Right atrium auricular region (tissue), 2 donors: ENCODE measurements around the gene SF3A1. TPM values are rescaled to one million over a fixed set of nuclear protein-coding genes. Genes with fewer than 3 reads are reported as not detected.

Experiments
- DNase-seq: peaks from one replicate; pipeline ENCODE4 v3.0.0-alpha.2; 2019; ENCODE audit warnings: low spot score
- H3K27ac ChIP-seq, 2 donors: fragments of 200-600 bp; sonication (generic); 1 replicate in 1 of 2; 2 replicates in 1 of 2; pipeline ENCODE4 v1.5.1; 2016 to 2019
- H3K27me3 ChIP-seq, 2 donors: fragments of 200-600 bp; sonication (generic); one replicate each; pipeline versions ENCODE4 v1.5.1 to v1.6.0; 2017 to 2019
- H3K36me3 ChIP-seq: fragments of 200-600 bp; sonication (generic); one replicate; pipeline ENCODE4 v1.5.1; 2016
- H3K4me1 ChIP-seq, 2 donors: fragments of 200-600 bp; sonication (generic); one replicate each; pipeline versions ENCODE4 v1.5.1 to v1.6.0; 2017 to 2019
- H3K4me3 ChIP-seq, 2 donors: fragments of 200-600 bp; sonication (generic); 1 replicate in 1 of 2; 2 replicates in 1 of 2; pipeline ENCODE4 v1.5.1; 2017 to 2019; ENCODE audit warnings: mild to moderate bottlenecking in 1 of 2, moderate library complexity in 1 of 2
- H3K9me3 ChIP-seq, 2 donors: fragments of 200-600 bp; sonication (generic); one replicate each; pipeline ENCODE4 v1.5.1; 2019
- total RNA-seq, 2 donors: library from RNA; depleted of rRNA; stranded (reverse); fragments of >200 nt; gene quantifications; one replicate each; pipeline ENCODE4 v1.1.0, GENCODE V29; 2016
- TF ChIP-seq, protein P1 (sequence below), 2 donors: fragments of 200-600 bp; sonication (generic); IDR thresholded peaks; one replicate each; pipeline ENCODE4 v1.5.1; 2019; ENCODE audit warnings: antibody characterized with exemption in 2 of 2

The SF3A1 gene
- total RNA-seq, 2 donors from 2014 or later = 52.3 to 81.1 TPM

DNA sequence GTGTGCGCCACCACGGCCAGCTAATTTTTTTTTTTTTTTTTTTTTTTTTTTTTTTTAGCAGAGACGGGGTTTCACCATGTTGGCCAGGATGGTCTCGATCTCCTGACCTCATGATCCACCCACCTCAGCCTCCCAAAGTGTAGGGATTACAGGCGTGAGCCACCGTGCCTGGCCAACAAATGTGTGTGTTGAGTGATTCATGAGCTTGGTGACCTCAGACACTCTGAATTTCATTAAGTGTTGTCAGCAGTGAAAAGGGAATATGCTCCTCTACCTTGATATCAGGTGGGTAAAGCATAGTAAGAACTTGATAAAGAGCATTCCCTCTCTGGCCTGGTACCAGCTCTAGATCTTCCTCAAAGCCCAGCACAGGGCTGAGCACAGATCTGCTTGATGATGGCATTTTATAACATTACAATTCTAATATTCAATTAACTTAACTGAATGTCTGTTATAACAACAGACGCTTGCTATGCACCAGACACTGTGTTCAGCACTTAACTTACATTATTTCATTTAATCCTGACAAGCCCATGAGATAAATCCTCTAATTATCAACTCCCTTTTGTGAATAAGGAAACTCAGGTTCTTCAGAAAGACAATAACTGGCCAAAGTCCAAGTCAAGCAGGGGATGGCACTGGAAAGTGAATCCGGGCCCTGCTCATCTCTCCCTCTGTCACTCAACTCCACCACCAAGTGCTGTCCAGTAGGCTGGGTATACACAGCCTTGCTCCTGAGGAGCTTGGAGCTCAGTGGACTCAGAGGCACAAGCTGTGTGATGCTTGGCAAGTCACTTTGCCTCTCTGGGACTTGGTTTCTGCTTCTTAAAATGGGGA lies 42.9 kb downstream of the SF3A1 start:
- TF ChIP-seq, protein P1, sequence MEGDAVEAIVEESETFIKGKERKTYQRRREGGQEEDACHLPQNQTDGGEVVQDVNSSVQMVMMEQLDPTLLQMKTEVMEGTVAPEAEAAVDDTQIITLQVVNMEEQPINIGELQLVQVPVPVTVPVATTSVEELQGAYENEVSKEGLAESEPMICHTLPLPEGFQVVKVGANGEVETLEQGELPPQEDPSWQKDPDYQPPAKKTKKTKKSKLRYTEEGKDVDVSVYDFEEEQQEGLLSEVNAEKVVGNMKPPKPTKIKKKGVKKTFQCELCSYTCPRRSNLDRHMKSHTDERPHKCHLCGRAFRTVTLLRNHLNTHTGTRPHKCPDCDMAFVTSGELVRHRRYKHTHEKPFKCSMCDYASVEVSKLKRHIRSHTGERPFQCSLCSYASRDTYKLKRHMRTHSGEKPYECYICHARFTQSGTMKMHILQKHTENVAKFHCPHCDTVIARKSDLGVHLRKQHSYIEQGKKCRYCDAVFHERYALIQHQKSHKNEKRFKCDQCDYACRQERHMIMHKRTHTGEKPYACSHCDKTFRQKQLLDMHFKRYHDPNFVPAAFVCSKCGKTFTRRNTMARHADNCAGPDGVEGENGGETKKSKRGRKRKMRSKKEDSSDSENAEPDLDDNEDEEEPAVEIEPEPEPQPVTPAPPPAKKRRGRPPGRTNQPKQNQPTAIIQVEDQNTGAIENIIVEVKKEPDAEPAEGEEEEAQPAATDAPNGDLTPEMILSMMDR (IDR thresholded peaks at IDR 0.05) = no peak
- Histone ChIP-seq H3K4me1 (peaks cover 2 to 75% of the 10 kb centered on the region in 2 donors), H3K27ac (no peak overlapping the region)

DNA sequence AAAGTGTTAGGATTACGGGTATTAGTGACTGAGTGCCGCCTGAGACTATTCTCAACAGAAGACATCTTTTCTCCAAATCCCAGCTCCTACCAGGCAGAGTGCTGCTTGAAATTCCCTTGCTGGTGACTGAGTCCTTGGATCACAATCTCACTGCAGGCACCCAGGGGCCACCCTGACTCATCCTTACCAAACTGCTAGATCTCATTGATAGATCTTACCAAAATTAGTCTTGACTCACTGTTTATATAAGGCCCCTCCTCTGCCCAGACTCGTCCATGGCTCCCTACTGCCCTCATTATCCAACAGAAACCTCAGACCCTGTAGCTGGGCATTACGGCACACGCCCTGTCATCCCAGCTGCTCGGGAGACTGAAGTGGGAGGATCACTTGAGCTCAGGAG lies 44.6 kb downstream of the SF3A1 start:
- peaks cover 2 to 77% of the 10 kb centered on the region in 2 donors for H3K4me1 ChIP-seq
- no peaks in the 10 kb centered on the region for H3K36me3 ChIP-seq
- no peak overlapping the region for H3K4me3 ChIP-seq
- H3K9me3 ChIP-seq = no peaks in the 10 kb centered on the region
- TF ChIP-seq, protein P1 (IDR thresholded peaks at IDR 0.05) = no peak
- DNase-seq = no peak
- peak overlapping the region; percentile 78 to 83 for H3K27ac ChIP-seq
- no peaks in the 10 kb centered on the region for H3K27me3 ChIP-seq

More for the DNA sequence above, 42.9 kb downstream of the SF3A1 start:
- no peaks in the 10 kb centered on the region for H3K9me3 ChIP-seq
- H3K27me3 ChIP-seq = no peaks in the 10 kb centered on the region
- no peak overlapping the region for H3K4me3 ChIP-seq
- no peak for DNase-seq
- no peaks in the 10 kb centered on the region for H3K36me3 ChIP-seq

DNA sequence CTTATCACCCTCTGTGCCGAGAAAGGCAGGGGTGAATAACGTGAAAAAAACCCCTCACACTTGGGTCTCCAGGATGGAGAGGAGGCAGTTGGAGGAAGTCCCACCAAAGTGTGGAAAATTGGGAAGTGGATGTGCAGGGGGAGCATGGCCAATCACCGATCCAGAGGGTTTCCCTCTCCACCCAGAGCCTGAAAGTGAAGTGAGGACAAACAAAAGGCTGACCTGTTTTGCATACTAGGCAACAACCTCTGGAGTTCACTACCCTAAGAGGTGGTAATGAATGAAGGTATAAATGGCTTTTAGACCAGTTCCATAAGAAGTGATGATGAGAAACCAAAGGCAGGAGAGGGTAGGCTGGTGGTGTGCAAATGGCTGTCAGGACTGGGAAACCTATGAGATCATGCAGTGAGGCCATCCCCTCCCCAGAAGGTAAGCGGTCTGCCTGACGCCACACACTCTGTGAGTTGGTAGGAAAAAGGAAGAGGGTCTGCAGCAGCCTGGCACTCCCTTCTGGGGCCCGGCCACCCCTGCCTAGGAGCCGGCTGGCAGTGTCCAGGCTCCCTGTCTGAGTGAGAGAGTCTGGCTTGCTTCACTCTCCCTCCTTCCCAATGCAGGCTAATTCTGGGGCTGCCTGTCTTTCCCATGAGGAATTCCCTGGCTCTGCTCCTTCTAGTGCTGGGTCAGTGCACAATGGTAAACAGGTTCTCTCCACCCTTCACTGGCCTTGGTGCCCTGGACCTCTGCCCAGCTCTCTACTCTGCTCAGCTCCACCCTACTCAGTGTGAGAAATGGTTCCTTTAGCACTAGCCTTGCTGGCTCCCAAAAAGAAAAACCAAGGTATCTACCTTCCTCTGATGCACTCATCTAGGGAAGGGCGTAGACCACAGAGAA lies 45.6 kb downstream of the SF3A1 start:
- TF ChIP-seq, protein P1 (IDR thresholded peaks at IDR 0.05) = no peak
- peak overlapping the region; percentile 78 to 83 for H3K27ac ChIP-seq
- no peaks in the 10 kb centered on the region for H3K27me3 ChIP-seq
- peaks cover 2 to 85% of the 10 kb centered on the region in 2 donors for H3K4me1 ChIP-seq
- H3K9me3 ChIP-seq = no peaks in the 10 kb centered on the region
- no peak overlapping the region for H3K4me3 ChIP-seq
- H3K36me3 ChIP-seq = no peaks in the 10 kb centered on the region
- DNase-seq = peak; percentile 84

DNA sequence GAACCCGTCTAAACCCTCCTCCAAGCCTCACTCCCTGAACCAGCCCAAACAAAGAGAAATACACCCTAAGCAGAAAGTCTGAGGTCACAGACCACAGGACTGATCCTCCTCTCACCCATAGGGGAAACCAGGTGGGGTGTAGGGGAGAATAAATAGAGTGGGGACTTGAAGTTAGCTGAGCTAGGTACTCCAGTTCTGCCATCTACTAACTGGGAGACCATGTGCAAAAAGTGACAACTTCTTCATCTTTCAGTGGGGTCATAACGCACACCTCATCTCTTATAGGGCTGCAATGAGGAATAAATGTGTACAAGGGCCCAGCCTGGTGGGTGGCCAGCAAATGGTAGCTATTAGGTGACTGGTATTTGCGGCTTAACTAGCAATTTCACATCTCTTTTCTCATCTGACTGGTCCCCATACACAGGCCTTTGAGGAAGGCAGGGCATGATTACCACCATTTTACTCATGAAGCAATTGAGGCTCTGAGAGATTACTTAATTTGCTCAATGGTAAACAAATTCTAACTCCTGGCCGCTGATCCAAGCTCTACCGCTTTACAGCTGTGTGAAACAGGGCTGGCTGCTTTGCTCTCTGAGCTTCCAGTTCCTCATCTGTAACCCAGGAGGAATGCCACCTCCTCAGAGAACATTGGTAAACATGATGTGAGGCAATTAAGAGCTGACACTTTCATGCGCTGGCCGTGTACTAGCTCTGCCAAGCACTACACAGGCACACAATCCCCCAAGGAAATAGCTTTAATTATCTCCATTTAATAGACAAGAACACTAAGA lies 46.5 kb downstream of the SF3A1 start:
- Histone ChIP-seq H3K36me3 (no peaks in the 10 kb centered on the region), H3K4me3 (no peak overlapping the region), H3K27me3 (no peaks in the 10 kb centered on the region), H3K4me1 (peaks cover 2 to 89% of the 10 kb centered on the region in 2 donors), H3K27ac (peak overlapping the region; percentile 78 to 83), H3K9me3 (no peaks in the 10 kb centered on the region)
- peak; percentile 80 for DNase-seq
- TF ChIP-seq, protein P1 (IDR thresholded peaks at IDR 0.05) = no peak

DNA sequence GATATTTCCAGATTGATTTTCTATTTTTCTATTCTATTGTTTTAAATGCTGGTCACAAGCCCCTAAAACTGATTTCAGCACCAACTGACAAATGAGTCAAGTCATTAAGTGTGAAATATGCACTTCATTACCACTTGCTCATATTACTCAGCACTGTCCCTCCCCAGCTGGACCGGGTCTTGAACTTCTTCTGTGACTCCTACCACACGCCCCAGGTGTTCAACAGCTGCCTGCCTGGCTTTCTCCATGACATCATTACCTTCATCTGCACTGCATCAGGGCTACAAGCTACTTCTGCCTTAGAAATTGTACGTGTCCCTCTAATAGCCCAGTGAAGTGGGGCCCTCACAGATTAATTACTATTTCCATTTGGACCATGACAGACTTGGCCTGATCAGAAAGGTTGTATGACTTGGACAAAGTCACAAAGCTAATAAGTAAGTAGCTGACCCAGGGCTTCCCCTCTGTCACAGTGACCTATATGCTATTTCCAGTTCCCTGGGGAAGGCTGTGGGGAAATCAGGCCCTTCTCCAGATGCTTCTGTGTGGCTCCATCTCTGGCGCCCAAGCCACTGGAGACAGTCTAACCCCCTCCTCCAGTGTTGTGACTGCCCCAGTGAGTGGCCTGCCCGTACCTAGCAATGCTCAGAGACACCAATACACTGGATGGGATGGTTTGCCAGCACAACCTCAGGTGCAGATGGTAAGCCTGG lies 48.0 kb downstream of the SF3A1 start:
- Histone ChIP-seq H3K27ac (peak overlapping the region; percentile 8 to 83), H3K9me3 (no peaks in the 10 kb centered on the region), H3K4me3 (no peak overlapping the region), H3K4me1 (peaks cover 2 to 96% of the 10 kb centered on the region in 2 donors), H3K27me3 (no peaks in the 10 kb centered on the region), H3K36me3 (peaks cover under 1% of the 10 kb centered on the region)
- TF ChIP-seq, protein P1 (IDR thresholded peaks at IDR 0.05) = no peak
- no peak for DNase-seq
